SK-N-MC (cell line): Measurements from ENCODE around the gene DOCK9.
"Not testable (repeated sequence)": the region's sequence is repeated elsewhere in the genome, so short reads cannot be mapped to it uniquely, and the experiment has no call there.

Experiments
- DNase-seq: peaks from one replicate; pipeline ENCODE4 v3.0.0-alpha.2; 2011; ENCODE audit warnings: low read depth, low spot score
- H3K27ac ChIP-seq: fragments of 200-600 bp; sonication (generic); 2 replicates; pipeline ENCODE4 v1.5.1; 2016; ENCODE audit warnings: mixed run types
- H3K36me3 ChIP-seq: fragments of 200-600 bp; sonication (generic); 2 replicates; pipeline ENCODE4 v1.6.1; 2017; ENCODE audit warnings: antibody characterized with exemption, low read length, mixed read lengths; ENCODE audit not compliant: insufficient read depth
- H3K4me3 ChIP-seq: fragments of 200-600 bp; sonication (generic); 2 replicates; pipeline ENCODE4 v1.5.1; 2016
- H3K9ac ChIP-seq: fragments of 200-600 bp; sonication (generic); 2 replicates; pipeline ENCODE4 v1.8.0; 2017; ENCODE audit warnings: mixed run types, mixed read lengths; ENCODE audit not compliant: insufficient read length
- H3K9me3 ChIP-seq: fragments of 200-600 bp; sonication (generic); 2 replicates; pipeline ENCODE4 v1.6.1; 2017; ENCODE audit warnings: low read depth, mild to moderate bottlenecking, antibody characterized with exemption, low read length, moderate library complexity, mixed read lengths
- EZH2 ChIP-seq: fragments of 200-600 bp; sonication (generic); IDR thresholded peaks from one replicate; pipeline ENCODE4 v1.6.1; 2017; ENCODE audit warnings: antibody characterized with exemption
- FOXP2 ChIP-seq: optimal IDR thresholded peaks from 2 replicates; pipeline ENCODE3; 2011; ENCODE audit warnings: mild to moderate bottlenecking, moderate library complexity; ENCODE audit not compliant: insufficient read depth; ENCODE audit errors: extremely low read length, control extremely low read depth
- POLR2AphosphoS5 ChIP-seq: IDR thresholded peaks from 2 replicates; pipeline ENCODE4 v1.6.1; 2012; ENCODE audit warnings: mild to moderate bottlenecking, low read depth, low read length, borderline replicate concordance

Gene DOCK9

DNA sequence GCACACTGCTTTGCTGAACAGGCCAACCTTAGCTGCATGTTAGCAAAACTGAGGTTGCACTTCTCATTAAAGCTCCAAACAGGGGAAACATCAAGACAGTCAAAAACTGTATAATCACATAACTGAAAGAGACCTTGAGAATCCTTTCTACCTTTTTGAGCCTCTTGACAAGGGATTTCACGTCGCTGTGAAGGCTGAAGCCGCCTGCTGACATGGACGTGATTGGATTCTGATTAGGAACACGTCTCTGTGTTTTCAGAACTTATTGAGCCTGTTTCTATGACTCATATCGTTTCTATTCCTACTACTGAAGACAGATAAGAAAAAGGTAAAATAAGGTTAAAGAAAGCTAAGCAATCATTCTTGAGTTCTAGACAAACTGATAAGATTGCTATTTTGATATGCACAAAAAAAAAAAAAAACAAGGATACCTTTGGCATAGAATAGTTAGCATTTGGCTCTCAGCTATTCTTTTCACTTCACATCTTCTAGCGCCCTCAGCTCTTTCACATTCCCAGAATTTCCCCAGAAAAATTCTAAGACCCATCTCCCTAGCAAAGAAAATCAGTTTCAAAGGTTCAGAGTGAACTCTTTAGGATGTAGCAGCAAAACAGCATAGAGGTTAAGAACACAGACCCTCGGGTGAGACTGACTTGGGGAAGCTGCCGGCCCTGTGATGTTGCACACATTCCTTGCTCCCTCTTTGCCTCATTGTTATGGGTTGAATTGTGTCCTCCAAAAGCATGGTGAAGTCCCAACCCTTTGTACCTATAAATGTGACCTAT lies 81.6 kb downstream of the DOCK9 start:
- TF ChIP-seq EZH2 (no peak), POLR2AphosphoS5 (no peak), FOXP2 (no peak)
- DNase-seq, result no peak
- no peak overlapping the region for H3K4me3 ChIP-seq
- H3K9ac ChIP-seq, result no peak overlapping the region
- H3K27ac ChIP-seq, result no peak overlapping the region
- H3K9me3 ChIP-seq, result no peaks in the 10 kb centered on the region
- no peaks in the 10 kb centered on the region for H3K36me3 ChIP-seq

DNA sequence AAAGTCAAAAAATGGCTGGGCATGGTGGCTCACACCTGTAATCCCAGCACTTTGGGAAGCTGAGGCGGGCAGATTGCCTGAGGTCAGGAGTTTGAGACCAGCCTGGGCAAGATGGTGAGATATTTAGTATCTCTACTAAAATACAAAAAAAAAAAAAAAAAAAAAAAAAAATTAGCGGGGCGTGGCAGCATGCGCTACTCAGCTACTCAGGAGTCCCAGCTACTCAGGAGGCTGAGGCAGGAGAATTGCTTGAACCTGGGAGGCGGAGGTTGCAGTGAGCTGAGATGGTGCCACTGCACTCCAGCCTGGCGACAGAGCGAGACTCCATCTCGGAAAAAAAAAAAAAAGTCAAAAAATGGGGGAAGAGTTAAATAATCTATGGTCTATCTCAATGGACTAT lies 83.0 kb downstream of the DOCK9 start:
- H3K27ac ChIP-seq, H3K9ac ChIP-seq, DNase-seq, H3K9me3 ChIP-seq, H3K36me3 ChIP-seq, H3K4me3 ChIP-seq: not testable (repeated sequence)

DNA sequence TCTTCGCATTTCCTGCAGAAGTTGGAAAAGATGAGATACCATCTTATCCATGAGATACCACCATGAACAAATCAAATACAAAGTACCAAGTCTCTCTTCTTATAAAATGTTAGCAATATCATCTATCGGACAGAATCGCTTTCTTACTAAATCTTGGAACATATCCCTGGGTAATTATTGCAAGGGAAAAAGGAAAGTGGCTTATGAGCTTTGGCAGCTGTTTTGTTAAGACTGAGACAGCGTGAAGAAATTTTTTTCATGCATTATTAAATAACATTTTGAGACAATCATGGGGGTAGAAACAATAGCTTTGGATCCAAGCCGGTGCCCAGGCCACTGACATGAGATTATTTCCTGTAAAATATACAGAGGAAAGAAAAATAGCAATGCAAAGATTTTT lies 84.5 kb downstream of the DOCK9 start:
- no peak overlapping the region for H3K4me3 ChIP-seq
- H3K9ac ChIP-seq, result no peak overlapping the region
- TF ChIP-seq POLR2AphosphoS5, result no peak
- no peak for TF ChIP-seq FOXP2
- no peak for TF ChIP-seq EZH2
- H3K9me3 ChIP-seq, result no peaks in the 10 kb centered on the region
- DNase-seq, result no peak
- H3K27ac ChIP-seq, result no peak overlapping the region
- H3K36me3 ChIP-seq, result no peaks in the 10 kb centered on the region

GRCh38 chr13:98892821-98893220 lies 85.0 kb downstream of the DOCK9 start:
- Histone ChIP-seq H3K9me3 (no peaks in the 10 kb centered on the region), H3K9ac (no peak overlapping the region), H3K4me3 (no peak overlapping the region), H3K36me3 (no peaks in the 10 kb centered on the region), H3K27ac (no peak overlapping the region)
- no peak for DNase-seq
- TF ChIP-seq POLR2AphosphoS5, result no peak
- TF ChIP-seq FOXP2, result no peak
- TF ChIP-seq EZH2, result no peak

DNA sequence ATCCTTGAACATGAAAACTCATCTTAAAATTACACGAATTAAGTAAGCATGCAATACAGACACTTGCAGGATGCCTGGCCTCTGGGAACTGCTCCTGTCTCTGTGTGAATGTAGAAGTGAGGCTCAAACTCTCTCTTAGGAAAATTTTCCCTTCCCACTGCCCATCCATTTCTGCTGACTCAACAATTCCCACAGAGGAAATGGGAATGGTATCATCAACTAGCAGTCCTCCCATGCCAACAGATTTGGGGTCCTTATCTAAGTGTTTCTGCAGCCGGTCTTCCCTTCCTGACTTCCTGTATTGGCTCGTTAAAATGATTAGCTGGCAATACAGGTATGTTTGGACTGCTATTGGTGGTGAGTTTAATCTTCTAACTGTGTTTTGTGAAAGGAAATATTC lies 85.8 kb downstream of the DOCK9 start:
- Histone ChIP-seq H3K9ac (no peak overlapping the region), H3K36me3 (no peaks in the 10 kb centered on the region), H3K9me3 (no peaks in the 10 kb centered on the region), H3K27ac (peak overlapping the region; percentile 58), H3K4me3 (peak overlapping the region; percentile 35)
- TF ChIP-seq POLR2AphosphoS5, result no peak
- TF ChIP-seq EZH2, result no peak
- TF ChIP-seq FOXP2, result no peak
- no peak for DNase-seq

DNA sequence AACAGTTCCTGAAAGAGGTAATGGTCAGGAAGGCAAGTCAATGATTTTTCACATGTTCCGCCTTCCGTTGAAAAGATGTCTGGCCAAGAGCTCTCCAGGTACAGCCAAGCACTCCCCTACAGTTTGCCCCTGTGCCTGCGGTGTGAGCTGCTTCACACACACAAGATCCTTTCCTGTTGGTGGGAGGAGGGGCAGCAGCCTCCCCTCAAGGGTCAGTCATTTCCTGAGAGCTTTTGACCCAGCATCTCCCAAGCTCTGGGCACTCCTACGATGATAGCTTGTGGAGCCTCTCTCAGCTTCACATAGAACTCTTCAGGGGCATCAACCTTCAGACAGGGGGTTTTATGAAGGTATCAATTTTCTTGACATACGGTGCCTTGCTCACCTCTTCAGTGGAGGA lies 86.9 kb downstream of the DOCK9 start:
- Histone ChIP-seq H3K36me3 (no peaks in the 10 kb centered on the region), H3K9ac (no peak overlapping the region), H3K4me3 (no peak overlapping the region), H3K27ac (no peak overlapping the region), H3K9me3 (no peaks in the 10 kb centered on the region)
- TF ChIP-seq POLR2AphosphoS5 (no peak), EZH2 (no peak), FOXP2 (no peak)
- DNase-seq, result no peak

GRCh38 chr13:98890186-98890585 lies 87.7 kb downstream of the DOCK9 start:
- H3K4me3 ChIP-seq, result no peak overlapping the region

GRCh38 chr13:98889419-98890085 lies 88.3 kb downstream of the DOCK9 start:
- H3K9me3 ChIP-seq, result no peaks in the 10 kb centered on the region
- H3K36me3 ChIP-seq, result no peaks in the 10 kb centered on the region
- no peak overlapping the region for H3K9ac ChIP-seq
- TF ChIP-seq POLR2AphosphoS5, result no peak
- TF ChIP-seq EZH2, result no peak
- no peak for TF ChIP-seq FOXP2
- no peak for DNase-seq
- no peak overlapping the region for H3K27ac ChIP-seq
- H3K4me3 ChIP-seq, result no peak overlapping the region

More at GRCh38 chr13:98890186-98890585, 87.7 kb downstream of the DOCK9 start:
- no peak for TF ChIP-seq EZH2
- no peak for TF ChIP-seq POLR2AphosphoS5
- no peak for TF ChIP-seq FOXP2
- Histone ChIP-seq H3K27ac (no peak overlapping the region), H3K9ac (no peak overlapping the region), H3K9me3 (no peaks in the 10 kb centered on the region), H3K36me3 (no peaks in the 10 kb centered on the region)
- DNase-seq, result no peak
